Globus pallidus (tissue), 1 donor: ENCODE data around the gene NMRK2.

Experiments used
- DNase-seq: peaks from one replicate; pipeline ENCODE4 v3.0.0-alpha.2; 2015; ENCODE audit warnings: low spot score

NMRK2 gene

DNA sequence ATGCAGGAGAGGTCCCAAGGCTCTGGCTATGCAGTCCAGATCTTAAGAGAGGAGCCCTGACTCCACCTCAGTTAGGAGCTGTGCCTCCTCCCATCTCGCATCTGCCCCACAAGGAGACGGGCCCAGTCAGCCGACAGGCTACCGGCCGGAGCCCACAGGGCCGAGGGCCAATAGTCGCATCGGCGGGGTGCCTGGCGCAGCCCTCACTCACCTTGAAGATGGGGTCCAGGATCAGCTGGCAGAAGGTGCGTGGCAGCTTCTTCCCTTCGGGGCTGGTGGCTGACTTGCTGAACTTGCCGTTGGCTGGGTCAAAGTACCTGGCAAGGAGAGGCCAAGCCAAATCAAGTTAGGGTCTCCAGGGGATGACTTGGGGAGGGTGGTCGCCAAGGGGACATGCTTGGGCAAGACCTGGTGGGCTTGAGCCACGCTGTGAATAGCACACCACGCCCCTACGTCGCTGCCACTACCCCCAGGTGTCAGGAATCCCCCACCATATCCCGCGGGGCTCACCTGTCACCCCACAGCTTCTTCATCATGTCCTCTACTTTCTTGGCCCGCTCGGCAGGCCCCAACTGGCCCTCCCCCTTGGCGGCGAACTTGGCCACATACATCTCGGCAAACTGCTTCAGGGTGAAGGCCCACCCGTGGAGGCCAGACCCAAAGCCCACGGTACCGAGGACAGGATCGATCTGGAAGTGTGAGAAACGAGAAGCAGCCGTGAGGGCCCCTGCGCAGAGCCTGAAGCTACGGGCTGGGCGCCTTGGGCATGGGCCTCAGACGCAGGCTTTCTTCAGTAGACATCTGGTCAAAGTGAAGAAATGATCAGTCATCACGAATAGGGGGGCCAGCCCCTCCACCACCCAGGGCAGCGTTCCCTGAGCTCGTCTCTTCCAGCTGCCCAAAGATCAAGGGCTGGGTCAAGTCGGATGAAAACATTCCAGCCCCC lies 49.1 kb downstream of the NMRK2 start:
- no peak for DNase-seq

DNA sequence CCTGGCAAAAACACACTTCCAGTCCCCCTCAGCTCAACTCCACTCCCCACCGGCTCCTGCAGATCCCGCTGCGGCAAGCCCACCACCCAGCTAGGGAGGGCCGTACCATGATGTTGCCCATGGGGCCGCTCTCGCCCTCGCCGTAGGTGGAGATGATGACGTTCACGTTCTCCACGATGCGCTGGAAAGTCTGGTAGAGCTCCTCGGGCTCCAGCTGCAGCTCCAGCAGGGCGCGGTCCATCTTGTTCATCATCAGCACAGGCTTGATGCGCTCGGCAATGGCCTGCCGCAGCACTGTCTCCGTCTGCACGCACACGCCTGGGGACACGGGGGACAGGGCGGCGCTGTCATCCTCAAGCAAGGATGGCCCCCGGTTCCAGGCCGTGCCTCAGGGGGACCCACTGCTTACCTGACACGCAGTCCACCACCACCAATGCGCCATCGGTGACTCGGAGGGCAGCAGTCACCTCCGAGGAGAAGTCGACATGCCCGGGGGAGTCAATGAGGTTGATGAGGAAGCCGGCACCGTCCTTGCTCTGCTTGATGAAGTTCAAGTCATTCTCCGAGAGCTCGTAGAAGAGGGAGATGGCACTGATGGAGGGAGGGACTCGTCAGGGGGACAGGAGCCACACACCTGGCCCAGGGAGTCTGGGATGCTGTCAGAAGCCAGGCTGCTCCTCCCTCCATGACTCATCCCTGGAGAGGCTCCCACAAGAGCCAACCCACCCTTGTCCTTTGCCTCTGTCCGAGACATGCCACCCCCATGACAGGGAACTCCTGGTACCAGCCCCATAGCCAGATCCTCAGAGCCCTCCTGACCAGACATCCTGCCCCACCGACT lies 50.1 kb downstream of the NMRK2 start:
- no peak for DNase-seq

DNA sequence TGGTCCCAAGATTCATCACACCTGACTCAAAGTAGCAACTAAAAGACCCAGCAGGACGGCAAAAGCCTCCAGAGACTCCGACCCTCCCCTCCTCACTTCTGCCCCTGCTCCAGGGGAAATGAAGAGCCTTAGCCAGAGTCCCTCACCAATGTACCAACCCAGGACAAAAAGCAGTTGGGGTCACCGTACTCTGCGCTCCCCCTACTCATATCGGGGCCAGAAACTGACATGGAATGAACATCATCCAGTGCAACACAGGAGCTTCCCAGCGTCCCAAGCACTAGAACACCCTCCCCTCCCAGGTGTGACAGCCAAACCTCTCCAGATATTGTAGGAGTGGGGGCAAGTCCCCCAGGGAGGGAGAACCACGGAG lies 50.7 kb downstream of the NMRK2 start:
- no peak for DNase-seq

DNA sequence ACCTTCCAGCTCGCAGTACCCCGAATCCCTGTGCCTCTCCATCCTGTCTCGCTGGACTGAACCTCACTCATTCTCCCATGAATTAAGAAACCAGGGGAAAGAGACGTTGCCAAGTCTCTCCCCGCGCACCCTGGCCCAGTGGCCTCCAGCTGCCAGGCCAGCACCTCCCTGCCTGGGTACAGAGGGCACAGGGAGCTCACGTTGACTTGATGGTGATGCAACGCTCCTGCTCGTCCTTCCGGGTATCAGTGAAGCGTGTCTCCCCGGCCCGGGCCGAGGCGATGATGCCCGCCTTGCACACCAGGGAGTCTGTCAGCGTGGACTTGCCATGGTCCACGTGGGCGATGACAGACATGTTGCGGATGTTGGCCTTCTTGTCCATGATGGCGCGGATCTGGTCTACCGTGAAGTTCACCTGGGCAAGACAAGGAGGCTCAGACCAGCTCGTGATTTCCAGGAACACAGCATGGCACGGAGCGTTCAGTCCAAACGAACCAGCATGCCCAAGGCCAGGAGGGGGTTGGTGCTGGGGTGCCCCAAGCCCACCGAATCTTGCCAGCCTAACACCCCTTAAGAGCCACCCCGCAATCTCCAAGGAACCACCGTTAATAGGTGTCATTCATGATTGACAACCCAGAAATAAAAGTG lies 51.2 kb downstream of the NMRK2 start:
- DNase-seq = no peak

DNA sequence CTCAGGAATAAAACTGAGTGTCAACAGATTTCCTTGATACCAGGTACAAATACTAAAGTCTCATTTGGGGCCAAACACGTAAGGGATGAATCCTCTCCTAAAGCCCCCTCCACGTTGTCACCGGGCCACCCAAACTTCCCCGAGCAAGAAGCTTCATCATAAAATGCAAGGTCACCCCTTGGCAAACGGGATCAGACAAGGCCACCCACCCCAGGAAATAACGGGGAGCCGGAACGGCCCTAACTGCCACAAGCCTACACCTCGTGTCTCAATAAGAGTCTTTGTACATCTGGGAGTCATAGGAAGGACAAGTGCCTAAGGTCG lies 51.7 kb downstream of the NMRK2 start:
- DNase-seq = no peak

DNA sequence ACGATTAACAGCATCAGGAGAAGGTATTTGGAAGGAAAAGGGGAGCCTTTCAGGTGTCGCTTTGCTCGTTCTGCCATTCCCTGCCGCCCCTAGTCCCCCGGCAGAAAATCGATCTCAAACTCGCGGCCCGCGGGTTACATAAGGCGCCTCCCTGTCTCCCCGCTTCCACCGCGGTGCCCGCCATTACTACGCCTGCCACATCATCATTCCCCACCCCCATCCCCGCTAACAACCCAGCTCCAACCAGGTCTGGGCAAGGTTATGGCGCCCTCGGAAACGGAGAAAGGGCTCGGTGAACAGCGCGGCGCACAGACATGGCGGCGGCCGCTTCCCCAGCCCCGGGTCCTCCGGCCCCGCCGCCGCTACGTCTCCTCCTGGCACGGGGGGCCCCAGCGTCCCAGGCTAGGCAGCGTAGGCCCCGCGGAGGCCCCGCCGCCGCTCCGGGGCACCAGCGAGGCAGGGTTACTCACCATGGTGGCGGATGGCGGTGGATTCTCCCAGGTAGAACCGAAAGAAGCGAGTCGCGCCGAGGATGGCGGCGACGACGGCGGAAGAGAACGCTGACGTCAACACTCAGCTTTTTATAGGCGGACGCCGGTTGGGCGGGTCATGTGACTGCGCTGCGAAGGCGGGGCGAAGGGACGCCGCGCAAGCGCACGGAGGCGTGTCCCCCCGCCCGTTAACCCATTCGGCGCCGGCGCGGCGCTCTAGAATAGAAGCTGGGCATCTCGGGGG lies 52.2 kb downstream of the NMRK2 start, which contains the start of gene EEF2:
Gene EEF2 (minus strand): TSS at position 556 of the 735 bp plus-strand sequence. CDS start 83 bp downstream, at position 473.
- peak; percentile 85 for DNase-seq

DNA sequence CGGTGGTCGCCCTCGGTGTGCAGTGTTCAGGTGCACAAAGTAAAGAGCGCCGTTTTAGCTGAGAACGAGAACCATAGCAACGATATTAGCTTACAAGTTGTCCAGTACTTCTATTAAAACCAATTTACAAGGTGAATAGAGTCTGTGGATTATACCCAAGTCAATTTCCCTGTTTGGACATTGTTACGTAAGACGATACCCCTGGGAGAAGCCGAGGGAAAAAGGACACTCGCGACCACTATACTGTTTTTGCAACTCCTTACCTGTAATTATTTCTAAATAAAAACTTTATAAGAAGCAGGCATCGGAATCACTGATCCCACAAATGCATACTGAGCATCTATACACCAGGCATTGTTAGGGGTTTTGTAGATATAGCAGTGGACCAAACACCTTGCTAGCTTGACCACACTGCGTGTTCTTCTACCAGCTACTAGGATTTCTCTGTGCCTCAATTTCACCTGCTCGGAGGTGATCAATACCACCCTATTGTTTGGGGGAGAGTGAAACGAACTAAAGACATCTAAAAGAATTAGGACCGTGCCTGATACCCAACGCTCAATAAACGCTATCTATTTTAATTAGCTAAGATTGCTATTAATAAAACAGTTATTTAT lies 52.9 kb downstream of the NMRK2 start:
- DNase-seq = no peak

DNA sequence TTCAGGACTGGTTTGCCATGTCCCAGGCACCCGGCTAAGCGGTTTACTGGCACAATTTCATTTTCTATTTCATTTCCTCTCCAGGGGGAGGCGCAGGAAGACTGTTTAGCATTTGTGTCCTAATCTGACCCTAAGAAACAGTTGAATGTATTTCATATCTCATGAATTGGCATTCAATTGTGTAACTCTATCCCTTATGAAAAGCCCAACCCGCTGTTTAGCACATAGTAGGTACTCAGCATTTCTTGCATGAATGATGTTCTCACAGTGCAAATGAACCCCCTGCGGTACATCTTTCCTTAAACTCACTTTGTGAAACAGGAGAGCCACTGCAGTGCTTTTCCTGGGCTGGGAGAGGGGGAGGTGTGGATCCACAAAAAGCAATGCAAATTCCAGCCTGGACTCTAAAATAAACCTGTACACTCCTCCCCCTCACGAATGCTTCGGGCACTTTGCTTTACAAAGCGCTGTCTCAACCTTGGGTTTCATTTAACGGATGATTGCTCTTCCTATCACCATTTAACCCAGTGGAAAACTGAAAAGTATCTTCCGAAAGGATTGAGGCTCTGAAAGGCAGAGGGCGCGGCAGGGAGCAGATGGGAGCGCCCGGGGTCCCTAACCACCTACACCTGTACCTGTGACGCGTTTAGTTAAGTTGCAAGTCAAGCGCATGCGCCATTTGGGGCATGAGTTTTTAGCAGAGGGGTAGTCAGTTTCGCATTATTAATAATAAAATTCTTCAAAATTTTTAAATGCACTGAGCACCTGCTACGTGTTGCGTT lies 53.6 kb downstream of the NMRK2 start:
- DNase-seq = peak; percentile 85

DNA sequence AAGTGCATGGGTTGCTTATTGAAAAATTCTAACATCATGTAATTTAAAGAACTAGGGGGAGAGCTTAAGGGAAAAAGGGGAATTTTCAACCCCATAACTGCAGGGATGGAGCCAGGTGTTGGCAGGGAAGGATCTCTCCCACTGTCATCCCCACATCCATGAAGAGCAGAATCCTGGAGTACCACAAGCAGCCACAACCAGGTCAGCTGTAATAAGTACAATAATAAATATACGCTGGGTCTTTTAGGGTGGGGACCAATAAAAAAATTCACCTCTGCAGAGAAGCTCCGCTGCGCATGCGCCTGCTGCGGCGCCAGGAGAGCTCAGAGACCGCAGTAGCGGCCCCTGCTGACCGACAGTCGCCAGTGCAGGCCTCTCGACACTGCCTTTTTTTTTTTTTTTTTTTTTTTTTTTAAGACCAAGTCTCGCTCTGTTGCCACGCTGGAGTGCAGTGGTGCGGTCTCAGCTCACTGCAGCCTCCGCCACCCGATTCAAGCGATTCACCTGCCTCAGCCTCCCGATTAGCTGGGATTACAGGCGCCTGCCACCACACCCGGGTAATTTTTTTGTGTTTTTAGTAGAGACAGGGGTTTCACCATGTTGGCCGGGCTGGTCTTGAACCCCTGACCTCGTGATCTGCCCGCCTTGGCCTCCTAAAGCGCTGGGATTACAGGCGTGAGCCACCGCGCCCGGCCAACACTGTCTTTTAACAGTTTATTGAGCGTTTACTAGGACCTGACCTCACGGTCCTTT lies 54.9 kb downstream of the NMRK2 start:
- peak; percentile 78 for DNase-seq

DNA sequence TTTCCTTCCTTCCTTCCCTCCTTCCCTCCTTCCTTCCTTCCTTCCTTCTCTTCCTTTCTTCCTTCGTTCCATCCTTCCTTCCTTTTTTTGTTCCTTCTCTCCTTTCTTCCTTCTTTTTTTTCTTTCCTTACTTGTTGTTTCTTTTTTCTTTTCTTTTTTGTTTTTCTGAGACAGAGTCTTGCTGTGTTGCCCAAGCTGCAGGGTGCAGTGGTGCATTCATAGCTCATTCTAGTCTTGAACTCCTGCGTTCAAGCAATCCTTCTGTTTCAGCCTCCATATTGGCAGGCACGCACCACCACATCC lies 57.9 kb downstream of the NMRK2 start:
- no peak for DNase-seq
